ENCODE results near the gene DTNB.
"Not testable (repeated sequence)": the region's sequence is repeated elsewhere in the genome, so short reads cannot be mapped to it uniquely, and the experiment has no call there.

Gene DTNB

DNA sequence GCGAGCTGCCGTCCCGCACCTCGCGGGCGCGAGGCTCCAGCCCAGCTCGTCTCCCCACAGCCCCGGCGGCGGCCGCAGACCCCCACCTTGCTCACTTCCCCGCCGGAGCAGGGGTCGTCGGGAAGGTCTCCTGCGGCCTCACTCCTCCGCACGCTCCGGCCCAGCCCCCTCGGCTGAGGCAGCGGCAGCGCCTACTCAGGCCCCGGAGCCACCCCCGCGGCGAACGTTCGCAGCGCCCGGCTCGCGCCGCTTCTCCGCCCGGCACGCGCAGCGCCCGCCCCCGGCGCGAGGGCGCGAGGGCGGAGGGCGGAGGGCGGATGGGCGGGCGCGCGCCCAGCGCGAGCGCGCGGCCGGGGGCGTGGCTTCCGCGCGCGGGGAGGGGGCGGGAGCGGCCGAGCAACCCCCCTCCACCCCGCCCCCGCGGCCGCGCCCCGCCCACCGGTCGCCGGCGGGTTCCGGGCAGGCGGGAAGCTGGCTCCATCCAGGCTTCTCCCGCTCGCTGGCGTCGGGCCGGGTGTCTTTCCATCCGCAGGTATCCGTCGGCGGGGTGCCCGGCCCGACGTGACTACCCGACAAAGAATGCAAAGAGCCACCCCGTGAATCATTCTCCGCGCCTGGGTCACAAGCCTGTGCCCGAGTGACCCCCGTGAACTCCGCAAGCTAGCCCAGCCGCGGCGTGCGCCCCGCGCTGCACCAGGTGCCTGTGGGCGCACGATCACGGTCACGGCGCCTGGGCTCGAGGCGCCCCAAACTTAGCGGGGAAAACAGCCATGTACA, at the start of gene DTNB:
Gene DTNB (minus strand): TSS at position 278 of the 777 bp plus-strand sequence. CDS start 20,917 bp downstream, outside the sequence.
- DNase-seq, result peak; percentile 84

DNA sequence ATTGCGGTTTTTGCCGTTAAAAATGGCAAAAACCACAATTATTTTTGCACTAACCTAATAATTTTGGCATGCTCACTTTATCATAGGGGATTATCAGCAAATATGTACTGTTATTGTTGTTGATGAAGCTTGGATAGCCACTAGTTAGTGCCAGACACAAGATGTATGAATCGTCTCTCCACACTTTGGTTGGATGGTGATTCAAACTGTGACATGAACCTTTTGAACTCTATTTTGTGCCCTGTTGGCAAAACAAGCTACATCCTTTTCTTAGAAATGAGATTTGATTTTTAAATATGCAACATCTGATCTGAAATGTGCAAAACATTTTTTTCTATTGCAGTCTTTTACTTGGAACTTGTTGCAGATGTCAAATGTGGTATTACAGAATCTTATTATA, 48.8 kb upstream of the DTNB start:
- DNase-seq, result no peak

DNA sequence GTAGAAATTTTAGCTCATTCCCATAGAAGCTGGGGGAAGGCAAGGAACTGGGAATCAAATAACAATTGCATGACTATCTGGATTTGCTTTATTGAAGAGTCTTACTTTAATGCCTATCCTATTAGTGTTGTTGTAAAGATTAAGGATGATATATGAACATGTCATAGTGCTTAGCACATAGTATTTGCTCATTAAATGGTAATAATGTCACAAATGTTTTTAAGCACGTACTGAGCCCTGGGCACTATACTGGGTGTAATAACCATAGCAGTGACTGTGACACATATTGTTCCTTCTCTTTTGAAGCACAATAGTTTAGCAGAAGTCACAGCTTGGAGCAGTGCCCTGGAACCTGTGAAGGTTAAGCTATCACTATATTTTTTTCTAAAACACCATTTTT, 47.2 kb upstream of the DTNB start:
- DNase-seq, result no peak

DNA sequence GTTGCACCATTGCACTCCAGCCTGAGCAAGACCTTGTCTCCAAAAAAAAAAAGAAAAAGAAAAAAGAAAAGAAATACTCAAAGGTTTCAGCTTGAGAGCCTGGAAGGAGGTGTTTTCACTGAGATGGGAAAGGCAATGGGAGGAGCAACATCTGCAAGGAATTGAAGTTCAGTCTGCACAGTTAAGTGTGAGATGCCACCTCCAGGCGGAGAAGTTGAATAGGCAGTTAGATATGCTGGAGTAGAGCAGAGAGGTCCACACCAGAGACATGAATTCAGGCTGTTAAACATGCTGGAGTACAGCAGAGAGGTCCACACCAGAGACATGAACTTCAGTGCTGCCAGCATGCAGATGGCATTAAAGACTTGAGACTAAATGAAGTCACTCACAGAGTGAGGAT, 41.4 kb upstream of the DTNB start:
- no peak for DNase-seq

- DNase-seq, result no peak
Observed at GRCh38 chr2:25712455-25712854, 39.1 kb upstream of the DTNB start.

GRCh38 chr2:25711675-25712354, 38.4 kb upstream of the DTNB start:
- DNase-seq, result no peak

DNA sequence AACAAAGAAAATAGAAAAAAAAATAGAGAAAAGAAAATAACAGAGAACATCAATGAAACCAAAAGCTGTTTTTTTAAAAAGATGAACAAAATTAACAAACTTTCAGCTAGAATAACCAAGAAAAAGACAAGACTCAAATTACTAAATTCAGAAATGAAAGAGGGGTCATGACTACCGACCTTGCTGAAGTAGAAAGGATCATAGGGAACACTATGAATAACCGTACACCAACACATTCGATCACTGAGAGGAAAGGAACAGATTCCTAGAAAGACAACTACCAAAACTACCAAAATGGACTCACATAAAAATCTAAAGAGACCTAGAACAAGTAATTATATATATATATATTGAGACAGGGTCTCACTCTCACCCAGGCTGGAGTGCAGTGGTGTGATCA, 37.4 kb upstream of the DTNB start:
- no peak for DNase-seq

- DNase-seq, result no peak
Observed at GRCh38 chr2:25709349-25709748, 36.0 kb upstream of the DTNB start.

DNA sequence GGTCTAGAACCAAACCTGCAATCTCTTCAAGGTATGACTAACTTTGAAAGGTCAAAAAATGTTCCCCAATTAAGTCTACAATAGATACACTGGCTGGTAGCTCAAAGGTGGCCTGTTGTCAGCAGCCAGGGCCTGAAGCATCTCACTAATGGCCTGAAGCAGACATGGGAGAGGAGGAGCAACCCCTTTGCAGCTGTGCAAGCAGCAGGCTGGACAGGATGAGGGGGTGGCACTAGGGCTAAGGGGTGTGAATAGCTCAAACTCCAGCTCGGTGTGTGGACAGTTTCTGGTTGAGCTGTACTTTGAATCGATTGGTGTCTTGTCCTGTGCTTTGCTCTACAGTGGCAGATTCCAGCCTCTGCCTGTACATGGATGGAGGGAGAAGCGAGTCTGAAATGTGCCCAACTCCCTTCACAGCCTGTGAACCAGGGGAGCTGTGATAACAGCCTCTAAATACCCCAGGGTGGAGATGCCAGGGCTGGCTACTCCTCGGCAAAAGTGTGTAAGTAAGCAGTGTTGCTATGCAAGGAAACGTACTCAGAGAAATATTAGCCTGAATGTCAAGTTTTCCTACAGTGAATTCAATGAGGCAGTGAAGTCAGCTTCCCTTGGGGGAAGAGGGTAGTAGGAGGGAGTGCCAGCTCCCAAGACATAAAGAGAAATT, 34.7 kb upstream of the DTNB start:
- DNase-seq, result no peak

GRCh38 chr2:25705575-25705974, 32.2 kb upstream of the DTNB start:
- DNase-seq, result not testable (repeated sequence)

- DNase-seq, result no peak
Observed at GRCh38 chr2:25701801-25702200, 28.4 kb upstream of the DTNB start.

GRCh38 chr2:25700221-25700660, 26.9 kb upstream of the DTNB start:
- peak; percentile 26 for DNase-seq

- no peak for DNase-seq
Observed at GRCh38 chr2:25699216-25699615, 25.8 kb upstream of the DTNB start.

DNA sequence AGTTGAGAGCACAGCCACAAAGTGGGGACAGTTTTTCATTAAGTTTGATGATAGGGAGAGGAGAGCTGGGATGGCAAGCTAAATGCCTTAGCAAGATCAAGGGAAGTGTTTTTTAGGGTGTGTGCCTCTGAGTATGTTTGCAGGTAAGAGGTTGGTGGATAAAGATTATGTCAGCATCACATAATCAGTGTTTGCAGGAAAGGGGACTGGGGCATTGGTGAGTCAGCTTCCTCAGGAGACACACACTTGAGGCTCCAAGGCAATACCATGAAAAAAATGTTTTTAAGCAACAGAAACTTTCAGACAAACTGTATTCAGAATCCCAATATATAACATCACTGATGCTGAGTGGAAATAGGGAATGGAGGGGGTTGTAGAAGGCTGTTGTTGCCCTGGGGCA, 25.4 kb upstream of the DTNB start:
- no peak for DNase-seq

- DNase-seq, result peak; percentile 30
Observed at GRCh38 chr2:25697559-25698341, 24.4 kb upstream of the DTNB start.

DNA sequence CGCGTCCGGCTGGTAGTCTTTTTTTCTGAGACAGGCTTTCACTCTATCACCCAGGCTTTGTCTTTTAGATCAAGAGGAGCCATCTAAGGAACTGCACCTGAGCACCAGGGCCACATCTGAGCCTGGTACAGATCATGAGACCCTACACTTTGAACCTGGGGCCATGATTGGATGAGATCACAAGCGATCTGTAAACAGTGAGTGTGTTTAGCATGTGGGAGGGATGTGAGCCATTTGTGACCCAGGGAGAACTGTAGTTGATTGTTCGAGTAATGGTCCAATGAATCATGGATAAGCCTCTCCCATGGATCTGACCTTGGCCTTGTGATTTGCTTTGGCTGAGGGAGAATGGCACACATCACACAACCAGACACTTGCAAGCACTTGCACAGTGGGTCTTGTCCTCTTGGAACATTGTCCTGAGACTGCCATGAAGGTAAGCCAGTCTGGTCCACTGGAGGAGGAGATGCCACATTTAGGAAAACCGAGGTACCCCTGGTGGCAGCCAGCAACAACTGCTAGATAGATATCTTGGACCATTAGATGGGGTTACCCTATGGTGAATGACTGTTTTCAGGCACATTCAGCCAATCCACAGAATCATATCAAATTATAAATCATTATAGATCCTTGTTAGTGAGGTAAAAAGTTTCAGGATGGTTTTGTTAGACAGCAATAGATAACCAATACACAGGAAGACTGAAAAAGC, 19.5 kb upstream of the DTNB start:
- DNase-seq, result no peak

- no peak for DNase-seq
Observed at GRCh38 chr2:25692143-25692542, 18.8 kb upstream of the DTNB start.

- no peak for DNase-seq
Observed at GRCh38 chr2:25690058-25690457, 16.7 kb upstream of the DTNB start.

DNA sequence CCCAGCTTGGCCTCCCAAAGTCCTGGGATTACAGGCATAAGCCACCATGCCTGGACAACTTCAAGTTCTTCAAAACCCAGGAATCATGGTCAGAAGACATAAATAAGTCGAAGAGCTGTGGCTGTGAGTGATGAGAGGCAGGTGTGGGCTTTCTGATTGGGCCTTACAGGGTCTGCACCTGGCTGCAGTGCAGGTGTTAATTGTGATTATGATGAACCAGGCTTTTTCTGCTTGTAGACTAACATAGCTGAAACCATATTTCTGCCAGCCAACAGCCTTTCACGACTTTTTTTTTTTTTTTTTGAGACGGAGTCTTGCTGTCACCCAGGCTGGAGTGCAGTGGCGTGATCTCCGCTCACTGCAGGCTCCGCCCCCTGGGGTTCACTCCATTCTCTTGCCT, 14.9 kb upstream of the DTNB start:
- DNase-seq, result no peak

- no peak for DNase-seq
Observed at GRCh38 chr2:25685741-25686140, 12.4 kb upstream of the DTNB start.

DNA sequence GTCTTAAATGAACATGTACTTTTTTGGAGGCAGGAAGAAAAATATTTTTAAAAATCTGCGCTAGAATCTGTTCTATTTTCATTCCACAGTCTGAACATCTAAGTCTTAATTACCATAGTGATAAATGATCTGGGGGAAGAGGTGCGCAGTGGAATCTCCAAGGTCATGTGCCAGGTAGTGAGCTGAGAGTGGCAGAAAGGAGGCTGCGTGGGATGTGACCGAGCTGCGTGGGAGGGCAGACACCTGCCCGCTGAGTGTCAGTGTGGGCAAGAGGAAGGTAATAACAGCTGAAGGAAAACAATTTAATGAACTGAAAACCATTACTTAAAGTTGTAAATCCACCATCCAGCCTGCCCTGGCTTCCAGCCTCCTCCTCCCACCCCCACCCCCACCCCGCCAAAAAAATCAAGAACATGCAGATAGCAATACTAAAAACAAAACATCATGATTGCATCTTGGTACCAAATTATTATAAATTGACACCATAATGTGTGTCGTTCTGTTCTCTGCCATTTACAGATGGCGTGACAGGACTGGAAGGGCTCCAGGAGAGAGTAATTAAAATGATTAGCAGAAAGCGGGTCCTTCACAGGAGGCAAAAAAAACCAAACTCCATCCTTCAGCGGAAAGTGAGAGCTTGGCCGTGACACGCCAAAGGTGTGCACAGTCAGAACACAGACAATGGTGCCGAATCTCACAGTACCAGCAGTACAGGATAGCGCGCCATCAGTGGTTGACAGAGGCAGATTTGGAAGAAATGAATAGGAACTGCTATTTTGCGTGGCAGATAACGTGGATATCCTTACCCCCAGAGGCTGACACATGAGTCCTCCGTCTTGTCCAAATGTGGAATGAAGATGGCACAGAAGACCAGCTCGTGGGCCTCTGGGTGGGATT, 11.4 kb upstream of the DTNB start:
- no peak for DNase-seq
